ENCODE data around the gene SIT1.

Gene SIT1

GRCh38 chr9:35669331-35670145 lies 18.8 kb upstream of the SIT1 start:
- Histone ChIP-seq H3F3A (ENCODE audit: low read depth) (0 out of 2 replicates have a peak, but pooled peaks cover 1% of the 10 kb centered on the region), H2AFZ (ENCODE audit: low read length) (no peak overlapping the region), H3K36me3 (ENCODE audit: insufficient read depth, low read length) (no peaks in the 10 kb centered on the region), H3K9ac (ENCODE audit: low read depth, low read length, poor library complexity, severe bottlenecking) (no peak overlapping the region), H3K27me3 (ENCODE audit: insufficient read depth, low read length, poor library complexity, severe bottlenecking) (no peaks in the 10 kb centered on the region), H3K4me2 (ENCODE audit: low read depth, low read length, poor library complexity, severe bottlenecking) (no peak overlapping the region), H3K9me3 (ENCODE audit: insufficient read depth, low read depth, low read length) (no peaks in the 10 kb centered on the region), H3K79me2 (ENCODE audit: insufficient read depth, low read length) (peaks cover 9% of the 10 kb centered on the region), H3K9me2 (replicated peaks; ENCODE audit: low read depth, low read length) (no peaks in the 10 kb centered on the region), H4K20me1 (ENCODE audit: insufficient read depth, low read length, poor library complexity, severe bottlenecking) (no peaks in the 10 kb centered on the region), H3K4me3 (ENCODE audit: low read length, poor library complexity, severe bottlenecking) (no peak overlapping the region), H3K4me1 (ENCODE audit: insufficient read depth, low read length, poor library complexity, severe bottlenecking) (peaks cover 7% of the 10 kb centered on the region)
- TF ChIP-seq EZH2phosphoT487 (IDR thresholded peaks at IDR 0.05; ENCODE audit: borderline replicate concordance) = no peak
- TF ChIP-seq CTCF (conservative IDR thresholded peaks at IDR 0.05; ENCODE audit: low read length) = no peak

- Histone ChIP-seq H3K4me2 (ENCODE audit: low read depth, low read length, poor library complexity, severe bottlenecking) (no peak overlapping the region), H3K4me1 (ENCODE audit: insufficient read depth, low read length, poor library complexity, severe bottlenecking) (peaks cover 23% of the 10 kb centered on the region), H2AFZ (ENCODE audit: low read length) (no peak overlapping the region), H3K79me2 (ENCODE audit: insufficient read depth, low read length) (peaks cover 25% of the 10 kb centered on the region), H3K9me3 (ENCODE audit: insufficient read depth, low read depth, low read length) (no peaks in the 10 kb centered on the region), H3K9me2 (replicated peaks; ENCODE audit: low read depth, low read length) (no peaks in the 10 kb centered on the region), H3K27me3 (ENCODE audit: insufficient read depth, low read length, poor library complexity, severe bottlenecking) (no peaks in the 10 kb centered on the region), H3K36me3 (ENCODE audit: insufficient read depth, low read length) (no peaks in the 10 kb centered on the region), H3K9ac (ENCODE audit: low read depth, low read length, poor library complexity, severe bottlenecking) (no peak overlapping the region), H3K4me3 (ENCODE audit: low read length, poor library complexity, severe bottlenecking) (no peak overlapping the region), H3F3A (ENCODE audit: low read depth) (0 out of 2 replicates have a peak, but pooled peaks cover 10% of the 10 kb centered on the region), H4K20me1 (ENCODE audit: insufficient read depth, low read length, poor library complexity, severe bottlenecking) (no peaks in the 10 kb centered on the region)
- TF ChIP-seq CTCF (conservative IDR thresholded peaks at IDR 0.05; ENCODE audit: low read length) (no peak), EZH2phosphoT487 (IDR thresholded peaks at IDR 0.05; ENCODE audit: borderline replicate concordance) (no peak)
Observed at GRCh38 chr9:35667939-35668338, 17.2 kb upstream of the SIT1 start.

- Histone ChIP-seq H4K20me1 (ENCODE audit: insufficient read depth, low read length, poor library complexity, severe bottlenecking) (peaks cover 3% of the 10 kb centered on the region), H3K9me3 (ENCODE audit: insufficient read depth, low read depth, low read length) (no peaks in the 10 kb centered on the region), H3K4me2 (ENCODE audit: low read depth, low read length, poor library complexity, severe bottlenecking) (no peak overlapping the region), H3K9ac (ENCODE audit: low read depth, low read length, poor library complexity, severe bottlenecking) (no peak overlapping the region), H3F3A (ENCODE audit: low read depth) (0 out of 2 replicates have a peak, but pooled peaks cover 10% of the 10 kb centered on the region), H3K36me3 (ENCODE audit: insufficient read depth, low read length) (no peaks in the 10 kb centered on the region), H3K27me3 (ENCODE audit: insufficient read depth, low read length, poor library complexity, severe bottlenecking) (no peaks in the 10 kb centered on the region), H3K4me3 (ENCODE audit: low read length, poor library complexity, severe bottlenecking) (no peak overlapping the region), H3K9me2 (replicated peaks; ENCODE audit: low read depth, low read length) (no peaks in the 10 kb centered on the region), H2AFZ (ENCODE audit: low read length) (no peak overlapping the region), H3K4me1 (ENCODE audit: insufficient read depth, low read length, poor library complexity, severe bottlenecking) (peaks cover 37% of the 10 kb centered on the region), H3K79me2 (ENCODE audit: insufficient read depth, low read length) (peaks cover 39% of the 10 kb centered on the region)
- TF ChIP-seq CTCF (conservative IDR thresholded peaks at IDR 0.05; ENCODE audit: low read length) = no peak
- no peak for TF ChIP-seq EZH2phosphoT487 (IDR thresholded peaks at IDR 0.05; ENCODE audit: borderline replicate concordance)
Observed at GRCh38 chr9:35666549-35666948, 15.8 kb upstream of the SIT1 start.
